H1 (cell line): ENCODE data around the gene HAT1. TPM values are rescaled to one million over a fixed set of nuclear protein-coding genes. Genes with fewer than 3 reads are reported as not detected.

ENCODE experiments used
- CTCF ChIA-PET: fragments of 300-600 bp; sonication (Branson Sonifier 250); formaldehyde crosslinking; loops from one replicate; lab custom pipeline; 2021; ENCODE audit not compliant: partially characterized antibody; lab: Charles Lee
- POLR2A ChIA-PET: fragments of 300-600 bp; sonication (Branson Sonifier 250); formaldehyde crosslinking; loops from one replicate; lab custom pipeline; 2021; ENCODE audit warnings: inconsistent platforms; ENCODE audit not compliant: partially characterized antibody; lab: Charles Lee
- DNase-seq, 2 experiments: peaks; one replicate each; pipeline versions ENCODE4 v3.0.0 to v3.0.0-alpha.2; 2010 to 2022; ENCODE audit warnings: low spot score in 2 of 2, low read depth in 1 of 2, mixed read lengths in 1 of 2
- FAIRE-seq: peaks from 2 replicates; lab custom pipeline; 2011; peaks lifted over from hg19 to GRCh38; lab: Jason Lieb, UNC
- H2AFZ ChIP-seq: 2 replicates; pipeline ENCODE4 v1.8.1; 2012; ENCODE audit warnings: low read length, inconsistent platforms
- H2AK5ac ChIP-seq: 2 replicates; pipeline ENCODE4 v1.6.1; 2013; ENCODE audit warnings: low read depth, low read length
- H2BK120ac ChIP-seq: replicated peaks from 2 replicates; pipeline ENCODE3; 2013; ENCODE audit warnings: low read depth, low read length, inconsistent platforms
- H2BK12ac ChIP-seq: 2 replicates; pipeline ENCODE4 v1.6.1; 2013; ENCODE audit warnings: low read depth, low read length
- H2BK15ac ChIP-seq: 2 replicates; pipeline ENCODE4 v1.6.1; 2013; ENCODE audit warnings: low read length
- H2BK20ac ChIP-seq: 2 replicates; pipeline ENCODE4 v1.6.1; 2013; ENCODE audit warnings: low read length
- H2BK5ac ChIP-seq: 2 replicates; pipeline ENCODE4 v1.6.1; 2013; ENCODE audit warnings: low read depth, low read length
- H3K14ac ChIP-seq: 2 replicates; pipeline ENCODE4 v1.6.1; 2013; ENCODE audit warnings: inconsistent platforms; ENCODE audit not compliant: insufficient read length
- H3K18ac ChIP-seq: 2 replicates; pipeline ENCODE4 v1.6.1; 2013; ENCODE audit warnings: low read length; ENCODE audit errors: extremely low read depth
- H3K23ac ChIP-seq: 2 replicates; pipeline ENCODE4 v1.6.1; 2013; ENCODE audit warnings: inconsistent platforms; ENCODE audit not compliant: insufficient read length
- H3K23me2 ChIP-seq: 2 replicates; pipeline ENCODE4 v1.6.1; 2013; ENCODE audit warnings: low read depth, low read length
- H3K27ac ChIP-seq: 2 replicates; pipeline ENCODE4 v1.6.1; 2011; ENCODE audit warnings: low read depth, low read length, inconsistent platforms
- H3K27me3 ChIP-seq, 4 experiments: replicated peaks in 1 of 4; 1 replicate in 1 of 4; 2 replicates in 3 of 4; pipeline versions ENCODE4 v1.6.1 to v1.8.1; 2011 to 2013; ENCODE audit warnings: low read length in 3 of 4, mild to moderate bottlenecking in 3 of 4, inconsistent platforms in 2 of 4, mixed read lengths in 2 of 4, moderate library complexity in 1 of 4; ENCODE audit not compliant: control insufficient read depth in 3 of 4, insufficient read depth in 3 of 4; ENCODE audit errors: extremely low read depth in 1 of 4
- H3K36me3 ChIP-seq, 4 experiments: 2 replicates each; pipeline versions ENCODE4 v1.6.1 to v1.8.1; 2011 to 2013; ENCODE audit warnings: mild to moderate bottlenecking in 4 of 4, low read length in 3 of 4, moderate library complexity in 2 of 4, control low read depth in 1 of 4, inconsistent platforms in 1 of 4; ENCODE audit not compliant: insufficient read depth in 4 of 4, control insufficient read depth in 2 of 4
- H3K4ac ChIP-seq: replicated peaks from 2 replicates; pipeline ENCODE3; 2013; ENCODE audit warnings: low read length, low read depth, mixed read lengths, inconsistent platforms; ENCODE audit not compliant: insufficient read length
- H3K4me1 ChIP-seq, 4 experiments: replicated peaks in 1 of 4; 1 replicate in 1 of 4; 2 replicates in 3 of 4; pipeline versions ENCODE4 v1.6.1 to v1.8.1; 2011 to 2013; ENCODE audit warnings: low read length in 3 of 4, inconsistent platforms in 2 of 4, mixed read lengths in 1 of 4; ENCODE audit not compliant: insufficient read depth in 4 of 4, control insufficient read depth in 3 of 4
- H3K4me2 ChIP-seq, 2 experiments: 2 replicates each; pipeline versions ENCODE4 v1.6.1 to v1.8.1; 2011 to 2013; ENCODE audit warnings: low read depth in 2 of 2, low read length in 2 of 2, control low read depth in 1 of 2, inconsistent platforms in 1 of 2, mild to moderate bottlenecking in 1 of 2; ENCODE audit not compliant: insufficient read depth in 1 of 2
- H3K4me3 ChIP-seq, 4 experiments: fragments of 200-600, 300-600 bp in 1 of 4; sonication (generic), shearing (Covaris generic), sonication (Bioruptor Twin) in 1 of 4; 2 replicates each; pipeline versions ENCODE4 v1.5.1 to v1.8.1; 2011 to 2016; ENCODE audit warnings: low read length in 4 of 4, low read depth in 3 of 4, control low read depth in 2 of 4, inconsistent platforms in 2 of 4, mild to moderate bottlenecking in 2 of 4, mixed read lengths in 1 of 4, moderate library complexity in 1 of 4; ENCODE audit not compliant: insufficient read depth in 2 of 4; ENCODE audit errors: extremely low read depth in 1 of 4
- H3K56ac ChIP-seq: replicated peaks from 2 replicates; pipeline ENCODE3; 2013; ENCODE audit warnings: low read depth, mild to moderate bottlenecking, mixed read lengths, low read length, inconsistent platforms; ENCODE audit not compliant: insufficient read length
- H3K79me1 ChIP-seq: 2 replicates; pipeline ENCODE4 v1.6.1; 2013; ENCODE audit warnings: low read depth, low read length, control low read depth
- H3K79me2 ChIP-seq, 2 experiments: 2 replicates each; pipeline versions ENCODE4 v1.6.1 to v1.8.1; 2012 to 2013; ENCODE audit warnings: low read length in 2 of 2, mild to moderate bottlenecking in 2 of 2, inconsistent platforms in 1 of 2; ENCODE audit not compliant: insufficient read depth in 2 of 2, control insufficient read depth in 1 of 2
- H3K9ac ChIP-seq, 4 experiments: replicated peaks in 1 of 4; 1 replicate in 1 of 4; 2 replicates in 3 of 4; pipeline versions ENCODE4 v1.6.1 to v1.8.1; 2011 to 2013; ENCODE audit warnings: low read depth in 3 of 4, low read length in 3 of 4, control low read depth in 2 of 4, mild to moderate bottlenecking in 2 of 4, moderate library complexity in 2 of 4, inconsistent platforms in 1 of 4; ENCODE audit errors: extremely low read depth in 1 of 4
- H3K9me3 ChIP-seq, 2 experiments: 2 replicates each; pipeline versions ENCODE4 v1.6.1 to v1.8.1; 2012 to 2013; ENCODE audit warnings: mild to moderate bottlenecking in 2 of 2, moderate library complexity in 2 of 2, control low read depth in 1 of 2, inconsistent platforms in 1 of 2, low read depth in 1 of 2, low read length in 1 of 2, mixed read lengths in 1 of 2; ENCODE audit not compliant: insufficient read depth in 2 of 2
- H4K20me1 ChIP-seq, 2 experiments: replicated peaks in 1 of 2; 2 replicates each; pipeline versions ENCODE3 to v1.8.1; 2011 to 2013; ENCODE audit warnings: inconsistent platforms in 2 of 2, low read length in 2 of 2, mild to moderate bottlenecking in 1 of 2; ENCODE audit not compliant: insufficient read depth in 2 of 2, control insufficient read depth in 1 of 2
- H4K5ac ChIP-seq: 2 replicates; pipeline ENCODE4 v1.6.1; 2013; ENCODE audit warnings: low read length, low read depth, mixed read lengths, inconsistent platforms; ENCODE audit not compliant: insufficient read length
- H4K8ac ChIP-seq: 2 replicates; pipeline ENCODE4 v1.8.0; 2013; ENCODE audit warnings: mild to moderate bottlenecking, moderate library complexity, low read length, inconsistent platforms; ENCODE audit not compliant: insufficient read depth; ENCODE audit errors: extremely low read depth
- H4K91ac ChIP-seq: replicated peaks from 2 replicates; pipeline ENCODE3; 2013; ENCODE audit warnings: low read length, mixed read lengths, inconsistent platforms; ENCODE audit not compliant: insufficient read length
- BCL11A ChIP-seq, 2 experiments: IDR thresholded peaks; one replicate each; pipeline ENCODE4 v1.6.1; 2011; ENCODE audit warnings: low read depth in 2 of 2, low read length in 2 of 2, mild to moderate bottlenecking in 2 of 2
- CHD1 ChIP-seq: IDR thresholded peaks from 2 replicates; pipeline ENCODE4 v1.6.1; 2012; ENCODE audit warnings: low read depth, low read length, improper control_type of control experiment
- EP300 ChIP-seq, 2 experiments: IDR thresholded peaks; 1 replicate in 1 of 2; 2 replicates in 1 of 2; pipeline ENCODE4 v1.6.1; 2011 to 2012; ENCODE audit warnings: low read depth in 2 of 2, low read length in 2 of 2, mild to moderate bottlenecking in 2 of 2, borderline replicate concordance in 1 of 2, inconsistent platforms in 1 of 2, moderate library complexity in 1 of 2
- EZH2 ChIP-seq: fragments of 200-600 bp; sonication (generic); IDR thresholded peaks from 2 replicates; pipeline ENCODE4 v1.7.1; 2012; ENCODE audit warnings: low read depth, mild to moderate bottlenecking, moderate library complexity, low read length, inconsistent platforms; ENCODE audit not compliant: severe bottlenecking
- FOSL1 ChIP-seq: IDR thresholded peaks from 2 replicates; pipeline ENCODE4 v1.6.1; 2011; ENCODE audit warnings: mild to moderate bottlenecking, low read depth, low read length, moderate library complexity; ENCODE audit not compliant: insufficient read depth
- GTF2F1 ChIP-seq: IDR thresholded peaks from 2 replicates; pipeline ENCODE4 v1.6.1; 2012; ENCODE audit warnings: low read depth, low read length, improper control_type of control experiment, borderline replicate concordance
- JUN ChIP-seq: IDR thresholded peaks from 2 replicates; pipeline ENCODE4 v1.6.1; 2011; ENCODE audit warnings: low read depth, mild to moderate bottlenecking, improper control_type of control experiment, low read length
- RXRA ChIP-seq: IDR thresholded peaks from 2 replicates; pipeline ENCODE4 v1.6.1; 2011; ENCODE audit warnings: low read depth, mild to moderate bottlenecking, low read length, moderate library complexity; ENCODE audit not compliant: insufficient read depth
- SIX5 ChIP-seq: IDR thresholded peaks from 2 replicates; pipeline ENCODE4 v1.6.1; 2011; ENCODE audit warnings: mild to moderate bottlenecking, low read depth, low read length
- SP1 ChIP-seq: IDR thresholded peaks from 2 replicates; pipeline ENCODE4 v1.6.1; 2011; ENCODE audit warnings: low read depth, low read length
- SUZ12 ChIP-seq: fragments of 200-600 bp; sonication (generic); IDR thresholded peaks from 2 replicates; pipeline ENCODE4 v1.6.1; 2012; ENCODE audit warnings: mild to moderate bottlenecking, inconsistent platforms, low read length, moderate library complexity, mixed read lengths
- TEAD4 ChIP-seq: IDR thresholded peaks from 2 replicates; pipeline ENCODE4 v1.6.1; 2012; ENCODE audit warnings: low read depth, low read length, inconsistent platforms, mixed read lengths
- WGBS, 2 experiments: shearing (Covaris generic) in 1 of 2; methylation state at CpG; one replicate each; pipeline versions ENCODE4 v1.1.6 to v1.1.7; 2013 to 2015; ENCODE audit warnings: low lambda C conversion rate in 2 of 2, mixed read lengths in 2 of 2, inconsistent platforms in 1 of 2, low coverage in 1 of 2, missing lambda C conversion rate in 1 of 2; ENCODE audit not compliant: insufficient replicate concordance in 2 of 2, insufficient coverage in 1 of 2, insufficient read length in 1 of 2; ENCODE audit errors: extremely low coverage in 1 of 2, missing lambda C conversion rate in 1 of 2; 5-methylcytosine and 5-hydroxymethylcytosine counted together
- polyA plus RNA-seq, 7 experiments: library from polyadenylated mRNA; depleted of rRNA in 3 of 7; stranded (reverse) in 5 of 7; unstranded in 2 of 7; fragments of >200 nt in 5 of 7; fragments of 200-250 nt in 2 of 7; gene quantifications; 1 replicate in 5 of 7; 2 replicates in 1 of 7; 4 replicates in 1 of 7; pipeline versions ENCODE4 v1.2.1 to v1.2.3, GENCODE V29; 2011 to 2013; ENCODE audit warnings: missing spikeins in 2 of 7, mixed read lengths in 2 of 7
- total RNA-seq: library from RNA; stranded (reverse); fragmentation: NEBNext Ultra II Directional; extraction: Animal tissue kit (Norgen Biotek cat#: 25700); gene quantifications from 2 replicates; pipeline ENCODE4 v1.2.1, GENCODE V29; 2021

HAT1 gene
- total and polyA plus RNA-seq, 2 of the 8 experiments (the other 6 are each of a cell fraction or from before 2014, with no cell fraction given), result 44.6 to 74.2 TPM

DNA sequence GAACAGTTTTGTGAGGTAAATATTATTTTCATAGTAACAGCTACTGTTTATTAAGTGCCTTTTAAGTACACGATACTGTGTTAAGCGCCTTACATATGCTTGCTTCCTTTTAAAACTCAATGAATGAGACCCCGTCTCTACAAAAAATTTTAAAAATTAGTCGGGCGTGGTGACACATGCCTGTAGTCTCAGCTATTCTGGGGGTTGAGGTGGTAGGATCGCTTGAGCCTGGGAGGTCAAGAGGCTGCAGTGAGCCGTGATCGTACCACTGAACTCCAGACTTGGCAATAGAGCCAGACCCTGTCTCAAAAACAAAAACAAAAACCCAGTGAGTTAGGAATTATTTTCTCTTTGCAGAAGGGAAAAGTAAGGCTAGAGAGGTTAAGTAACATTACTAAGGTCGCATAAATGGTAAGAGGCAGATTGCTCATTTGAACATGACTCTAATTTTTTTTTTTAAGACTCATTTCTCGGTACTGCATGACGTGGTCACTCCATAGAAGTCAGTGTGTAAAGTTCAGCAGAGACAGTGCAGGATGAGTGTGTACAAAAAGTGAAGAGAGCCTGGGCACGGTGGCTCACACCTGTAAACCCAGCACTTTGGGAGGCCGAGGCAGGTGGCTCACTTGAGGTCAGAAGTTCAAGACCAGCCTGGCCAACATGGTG, 78.6 kb downstream of the HAT1 start:
- Histone ChIP-seq H2BK20ac (no peak overlapping the region), H3K14ac (no peak overlapping the region), H3K4ac (no peak overlapping the region), H2BK12ac (no peak overlapping the region; the same call in 1 of the 2 replicates), H4K8ac (peak overlapping the region; percentile 57; the same call in 1 of the 2 replicates), H4K20me1 (no peaks in the 10 kb centered on the region), H3K79me1 (no peaks in the 10 kb centered on the region), H3K9me3 (no peaks in the 10 kb centered on the region), H2AFZ (0 out of 2 replicates have a peak overlapping the region, but pooled peaks have one; percentile 100), H3K56ac (peak overlapping the region; percentile 0), H3K23me2 (peaks cover 11% of the 10 kb centered on the region), H3K9ac (peak overlapping the region in 3 of 4 experiments; percentile 99; a peak in 6 of 7 replicates), H4K91ac (no peak overlapping the region), H3K4me2 (peak overlapping the region; percentile 60 to 96), H2BK15ac (no peak overlapping the region), H3K4me1 (peaks cover 0 to 4% (median 1%) of the 10 kb centered on the region in 4 experiments; a peak in 4 of 7 replicates), H2AK5ac (peak overlapping the region; percentile 46; the same call in 1 of the 2 replicates), H3K27ac (no peak overlapping the region), H3K79me2 (no peaks in the 10 kb centered on the region), H3K36me3 (no peaks in the 10 kb centered on the region), H2BK120ac (no peak overlapping the region), H3K18ac (no peak overlapping the region), H4K5ac (no peak overlapping the region), H2BK5ac (no peak overlapping the region), H3K4me3 (peak overlapping the region; percentile 71 to 97 (median 86); a peak in 6 of 8 replicates), H3K27me3 (peaks cover 0 to 16% (median 7%) of the 10 kb centered on the region in 4 experiments; a peak in 4 of 7 replicates), H3K23ac (no peak overlapping the region)
- no peak for FAIRE-seq
- DNase-seq, result no peak
- CTCF ChIA-PET, result interaction anchor here (0.6 to 1.9 kb wide), 4 partner anchors 21 to 476 kb away, joined by 4 to 6 read pairs (median 4); no protein-coding TSS in a partner anchor
- 83% methylated on average over 13 of the region's 13 CpGs; no CpG with 5 or more reads in 1 of the 2 experiments for WGBS, 2 experiments
- POLR2A ChIA-PET, result interaction anchor here (0.6 to 2.5 kb wide), 8 partner anchors 9 to 209 kb away, joined by 3 to 5 read pairs (median 3); no protein-coding TSS in a partner anchor
- no peak for TF ChIP-seq SIX5
- no peak for TF ChIP-seq TEAD4
- TF ChIP-seq SP1, result no peak
- no peak for TF ChIP-seq JUN
- TF ChIP-seq CHD1, result no peak
- TF ChIP-seq SUZ12, result no peak
- TF ChIP-seq EZH2, result no peak
- no peak for TF ChIP-seq GTF2F1
- TF ChIP-seq EP300 (IDR thresholded peaks at IDR 0.05; ENCODE audit: borderline replicate concordance in 1 of 2, low read depth in 2 of 2, low read length in 2 of 2), result no peak
- TF ChIP-seq RXRA, result no peak
- TF ChIP-seq FOSL1, result no peak
- no peak for TF ChIP-seq BCL11A (IDR thresholded peaks at IDR 0.05; ENCODE audit: low read depth in 2 of 2, low read length in 2 of 2)
